Fibroblast of lung (primary cell): ENCODE data around the gene FBXO34. TPM values are rescaled to one million over a fixed set of nuclear protein-coding genes. Genes with fewer than 3 reads are reported as not detected.

ENCODE experiments used
- DNase-seq, 2 donors: peaks; one replicate each; pipeline versions ENCODE4 v3.0.0 to v3.0.0-alpha.2; 2010; ENCODE audit warnings: low read depth in 2 of 2
- H2AFZ ChIP-seq: 2 replicates; pipeline ENCODE4 v1.5.1; 2012; ENCODE audit warnings: low read length, control low read depth, inconsistent platforms
- H3K27ac ChIP-seq: 2 replicates; pipeline ENCODE4 v1.5.1; 2011; ENCODE audit warnings: low read length, control low read depth; ENCODE audit not compliant: insufficient read depth
- H3K27me3 ChIP-seq: 2 replicates; pipeline ENCODE4 v1.5.1; 2011; ENCODE audit warnings: mild to moderate bottlenecking, low read length; ENCODE audit not compliant: control insufficient read depth, insufficient read depth
- H3K36me3 ChIP-seq: 2 replicates; pipeline ENCODE4 v1.5.1; 2011; ENCODE audit warnings: low read length; ENCODE audit not compliant: control insufficient read depth, insufficient read depth
- H3K4me1 ChIP-seq: 2 replicates; pipeline ENCODE4 v1.5.1; 2011; ENCODE audit warnings: low read length; ENCODE audit not compliant: control insufficient read depth, insufficient read depth; ENCODE audit errors: extremely low read depth
- H3K4me2 ChIP-seq: 2 replicates; pipeline ENCODE4 v1.5.1; 2011; ENCODE audit warnings: low read length, control low read depth; ENCODE audit not compliant: insufficient read depth; ENCODE audit errors: extremely low read depth
- H3K4me3 ChIP-seq, 4 experiments: fragments of 200-600 bp in 1 of 4; sonication (generic) in 1 of 4; replicated peaks in 1 of 4; 2 replicates each; pipeline ENCODE4 v1.5.1; 2011 to 2016; ENCODE audit warnings: low read length in 4 of 4, low read depth in 3 of 4, mild to moderate bottlenecking in 3 of 4, control low read depth in 2 of 4, inconsistent platforms in 1 of 4, mixed read lengths in 1 of 4; ENCODE audit not compliant: insufficient read depth in 1 of 4; ENCODE audit errors: control extremely low read depth in 1 of 4
- H3K79me2 ChIP-seq: 2 replicates; pipeline ENCODE4 v1.5.1; 2012; ENCODE audit warnings: mild to moderate bottlenecking, low read length, inconsistent platforms; ENCODE audit not compliant: control insufficient read depth, insufficient read depth
- H3K9ac ChIP-seq: 2 replicates; pipeline ENCODE4 v1.5.1; 2011; ENCODE audit warnings: mild to moderate bottlenecking, low read length, control low read depth; ENCODE audit not compliant: insufficient read depth
- H3K9me3 ChIP-seq: 2 replicates; pipeline ENCODE4 v1.5.1; 2012; ENCODE audit warnings: low read depth, low read length; ENCODE audit not compliant: control insufficient read depth, insufficient read depth
- H4K20me1 ChIP-seq: 2 replicates; pipeline ENCODE4 v1.5.1; 2011; ENCODE audit warnings: low read length; ENCODE audit not compliant: control insufficient read depth, insufficient read depth; ENCODE audit errors: extremely low read depth
- CTCF ChIP-seq, 2 donors: IDR thresholded peaks in 1 of 2; conservative IDR thresholded peaks in 1 of 2; 1 replicate in 1 of 2; 2 replicates in 1 of 2; pipeline ENCODE4 v1.5.1; 2011 to 2012; ENCODE audit warnings: low read length in 2 of 2, control low read depth in 1 of 2, inconsistent platforms in 1 of 2, low read depth in 1 of 2, mild to moderate bottlenecking in 1 of 2
- EZH2 ChIP-seq: IDR thresholded peaks from 2 replicates; pipeline ENCODE4 v1.5.1; 2012; ENCODE audit warnings: low read length, control low read depth, mild to moderate bottlenecking; ENCODE audit errors: missing control alignments
- polyA plus RNA-seq, 2 donors: library from polyadenylated mRNA; depleted of rRNA in 1 of 2; stranded (reverse) in 1 of 2; unstranded in 1 of 2; fragments of >200 nt; gene quantifications; 2 replicates each; pipeline ENCODE4 v1.2.1, GENCODE V29; 2011 to 2012; ENCODE audit warnings: missing spikeins in 1 of 2
- total RNA-seq: library from RNA; depleted of rRNA; stranded (reverse); fragments of >200 nt; gene quantifications from 2 replicates; pipeline ENCODE4 v1.2.1, GENCODE V29; 2014

Gene FBXO34
- total and polyA plus RNA-seq, 2 donors (not counting 1 experiment from before 2014, with no cell fraction given) = 20.8 to 29.1 TPM

- no peak for TF ChIP-seq EZH2
- no peak for TF ChIP-seq CTCF (conservative IDR thresholded peaks at IDR 0.05 in 1 of 2, IDR thresholded peaks at IDR 0.05 in 1 of 2; ENCODE audit: low read depth in 1 of 2, low read length in 2 of 2)
- Histone ChIP-seq H3K4me3 (no peak overlapping the region), H3K9ac (no peak overlapping the region), H3K4me1 (no peaks in the 10 kb centered on the region), H3K4me2 (no peak overlapping the region), H3K27me3 (no peaks in the 10 kb centered on the region), H3K79me2 (peaks cover 51% of the 10 kb centered on the region), H3K9me3 (no peaks in the 10 kb centered on the region), H3K27ac (no peak overlapping the region), H2AFZ (no peak overlapping the region), H4K20me1 (no peaks in the 10 kb centered on the region), H3K36me3 (no peaks in the 10 kb centered on the region)
- no peak for DNase-seq
Measured at GRCh38 chr14:55279384-55279783, 8.2 kb downstream of the FBXO34 start.

GRCh38 chr14:55281316-55281839 lies 10.2 kb downstream of the FBXO34 start:
- peaks cover 51% of the 10 kb centered on the region for H3K79me2 ChIP-seq
- no peak overlapping the region for H3K9ac ChIP-seq
- no peaks in the 10 kb centered on the region for H3K9me3 ChIP-seq
- H3K4me2 ChIP-seq = no peak overlapping the region
- no peak for DNase-seq
- H3K4me3 ChIP-seq = no peak overlapping the region
- H4K20me1 ChIP-seq = peaks cover 2% of the 10 kb centered on the region
- no peaks in the 10 kb centered on the region for H3K4me1 ChIP-seq
- H3K27me3 ChIP-seq = no peaks in the 10 kb centered on the region
- H3K27ac ChIP-seq = no peak overlapping the region
- TF ChIP-seq CTCF (conservative IDR thresholded peaks at IDR 0.05 in 1 of 2, IDR thresholded peaks at IDR 0.05 in 1 of 2; ENCODE audit: low read depth in 1 of 2, low read length in 2 of 2) (no peak), EZH2 (no peak)
- H2AFZ ChIP-seq = no peak overlapping the region
- no peaks in the 10 kb centered on the region for H3K36me3 ChIP-seq

GRCh38 chr14:55285048-55285652 lies 13.9 kb downstream of the FBXO34 start:
- Histone ChIP-seq H3K27ac (no peak overlapping the region), H2AFZ (no peak overlapping the region), H3K9me3 (no peaks in the 10 kb centered on the region), H3K4me3 (no peak overlapping the region), H3K27me3 (no peaks in the 10 kb centered on the region), H3K4me2 (no peak overlapping the region), H3K79me2 (peaks cover 37% of the 10 kb centered on the region), H3K36me3 (no peaks in the 10 kb centered on the region), H4K20me1 (peaks cover 2% of the 10 kb centered on the region), H3K9ac (no peak overlapping the region), H3K4me1 (no peaks in the 10 kb centered on the region)
- TF ChIP-seq EZH2 (no peak), CTCF (conservative IDR thresholded peaks at IDR 0.05 in 1 of 2, IDR thresholded peaks at IDR 0.05 in 1 of 2; ENCODE audit: low read depth in 1 of 2, low read length in 2 of 2) (no peak)
- DNase-seq = peak in 1 of 2 donors; percentile 36
